ENCODE results near the gene FREM2. TPM values are rescaled to one million over a fixed set of nuclear protein-coding genes. Genes with fewer than 3 reads are reported as not detected.

Gene FREM2
- polyA plus RNA-seq, 1 of the 3 experiments (the other 2 are of a cell fraction), result not detected

DNA sequence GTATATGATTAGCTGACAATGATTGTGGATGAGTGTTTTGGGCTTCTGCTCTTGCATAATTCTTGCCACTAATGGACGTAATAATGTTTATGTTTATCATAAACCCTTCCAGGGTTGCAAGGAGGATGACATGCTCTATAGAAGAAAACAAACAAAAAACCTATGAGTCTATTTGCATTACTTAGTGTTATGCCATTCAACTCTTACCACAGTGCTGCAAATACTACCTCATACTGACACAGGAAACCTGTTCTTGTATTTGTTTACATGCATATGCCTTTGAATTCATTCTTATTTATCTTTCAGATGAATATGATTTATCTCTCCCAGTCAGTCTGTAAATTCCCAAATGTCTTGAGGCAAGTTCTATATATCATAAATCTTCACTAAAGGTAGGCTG, 39.6 kb upstream of the FREM2 start:
- no peaks in the 10 kb centered on the region for H4K20me1 ChIP-seq (ENCODE audit: insufficient read depth)
- TF ChIP-seq, protein P1, sequence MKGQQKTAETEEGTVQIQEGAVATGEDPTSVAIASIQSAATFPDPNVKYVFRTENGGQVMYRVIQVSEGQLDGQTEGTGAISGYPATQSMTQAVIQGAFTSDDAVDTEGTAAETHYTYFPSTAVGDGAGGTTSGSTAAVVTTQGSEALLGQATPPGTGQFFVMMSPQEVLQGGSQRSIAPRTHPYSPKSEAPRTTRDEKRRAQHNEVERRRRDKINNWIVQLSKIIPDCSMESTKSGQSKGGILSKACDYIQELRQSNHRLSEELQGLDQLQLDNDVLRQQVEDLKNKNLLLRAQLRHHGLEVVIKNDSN (IDR thresholded peaks at IDR 0.05; ENCODE audit: borderline replicate concordance, low read depth), result no peak
- TF ChIP-seq FOXM1 (IDR thresholded peaks at IDR 0.05; ENCODE audit: low read depth), result no peak
- no peak for TF ChIP-seq YY1 (IDR thresholded peaks at IDR 0.05; ENCODE audit: low read depth)
- TF ChIP-seq CHD2 (IDR thresholded peaks at IDR 0.05; ENCODE audit: low read length, partially characterized antibody), result no peak
- no peak for TF ChIP-seq MEF2A (IDR thresholded peaks at IDR 0.05; ENCODE audit: borderline replicate concordance, low read depth)
- TF ChIP-seq RAD21 (IDR thresholded peaks at IDR 0.05; ENCODE audit: low read length), result no peak
- no peak for TF ChIP-seq NFIC (IDR thresholded peaks at IDR 0.05; ENCODE audit: borderline replicate concordance)
- no peak for TF ChIP-seq JUND (IDR thresholded peaks at IDR 0.05)
- no peak for TF ChIP-seq ELF1 (IDR thresholded peaks at IDR 0.05)
- TF ChIP-seq TAF1 (IDR thresholded peaks at IDR 0.05; ENCODE audit: borderline replicate concordance, low read depth, low read length), result no peak
- ChIA-PET CTCF (no interaction called here), POLR2A (no interaction called here)
- H3K9me3 ChIP-seq, result no peaks in the 10 kb centered on the region
- no peaks in the 10 kb centered on the region for H3F3A ChIP-seq (replicated peaks; ENCODE audit: insufficient read depth)
- H3K4me2 ChIP-seq, result no peak overlapping the region
- H3K9ac ChIP-seq, result no peak overlapping the region
- H3K79me2 ChIP-seq (ENCODE audit: insufficient read depth), result no peaks in the 10 kb centered on the region
- H3K9me2 ChIP-seq, result no peaks in the 10 kb centered on the region
- no peaks in the 10 kb centered on the region for H3K27me3 ChIP-seq (ENCODE audit: insufficient read depth)
- no peaks in the 10 kb centered on the region for H3K36me3 ChIP-seq (replicated peaks in 1 of 2; ENCODE audit: control insufficient read depth in 1 of 2, insufficient read depth in 2 of 2, low read length in 1 of 2)
- H3K4me3 ChIP-seq (ENCODE audit: low read depth in 2 of 2, low read length in 1 of 2), result no peak overlapping the region
- DNase-seq, result no peak
- H2AFZ ChIP-seq (ENCODE audit: low read depth), result no peak overlapping the region
- no peak overlapping the region for H3K27ac ChIP-seq (ENCODE audit: low read depth in 2 of 2, low read length in 1 of 2)
- 24% methylated on average over 1 of the region's 1 CpG for WGBS (ENCODE audit: low lambda C conversion rate)
- no peaks in the 10 kb centered on the region; a peak in 1 of 4 replicates for H3K4me1 ChIP-seq (ENCODE audit: control insufficient read depth in 1 of 2, insufficient read depth in 2 of 2, low read depth in 1 of 2, low read length in 1 of 2)

DNA sequence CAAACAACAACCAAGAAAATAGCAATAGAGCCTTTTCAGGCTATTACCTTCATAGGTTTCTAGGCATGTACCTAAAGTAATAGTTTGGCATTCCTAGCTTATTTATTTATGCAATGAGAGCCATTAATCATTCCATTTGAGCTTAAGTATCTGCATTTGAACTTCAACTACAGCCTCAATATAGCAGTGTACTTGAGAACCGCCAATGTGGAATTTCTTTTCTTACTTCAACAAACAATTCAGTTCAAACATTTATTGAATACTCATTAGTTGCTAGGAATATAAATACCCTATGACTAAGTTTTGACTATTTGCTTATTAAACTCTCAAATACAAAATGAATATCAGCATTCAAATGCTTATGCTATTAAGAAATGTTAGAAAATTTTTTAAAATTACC, 38.0 kb upstream of the FREM2 start:
- ChIA-PET POLR2A (no interaction called here), CTCF (no interaction called here)
- no peaks in the 10 kb centered on the region for H3K36me3 ChIP-seq (replicated peaks in 1 of 2; ENCODE audit: control insufficient read depth in 1 of 2, insufficient read depth in 2 of 2, low read length in 1 of 2)
- H3K9me2 ChIP-seq, result no peaks in the 10 kb centered on the region
- 65% methylated on average over 1 of the region's 1 CpG for WGBS (ENCODE audit: low lambda C conversion rate)
- TF ChIP-seq, protein P2, sequence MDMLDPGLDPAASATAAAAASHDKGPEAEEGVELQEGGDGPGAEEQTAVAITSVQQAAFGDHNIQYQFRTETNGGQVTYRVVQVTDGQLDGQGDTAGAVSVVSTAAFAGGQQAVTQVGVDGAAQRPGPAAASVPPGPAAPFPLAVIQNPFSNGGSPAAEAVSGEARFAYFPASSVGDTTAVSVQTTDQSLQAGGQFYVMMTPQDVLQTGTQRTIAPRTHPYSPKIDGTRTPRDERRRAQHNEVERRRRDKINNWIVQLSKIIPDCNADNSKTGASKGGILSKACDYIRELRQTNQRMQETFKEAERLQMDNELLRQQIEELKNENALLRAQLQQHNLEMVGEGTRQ (IDR thresholded peaks at IDR 0.05; ENCODE audit: borderline replicate concordance, low read depth, low read length), result no peak
- TF ChIP-seq, protein P3, sequence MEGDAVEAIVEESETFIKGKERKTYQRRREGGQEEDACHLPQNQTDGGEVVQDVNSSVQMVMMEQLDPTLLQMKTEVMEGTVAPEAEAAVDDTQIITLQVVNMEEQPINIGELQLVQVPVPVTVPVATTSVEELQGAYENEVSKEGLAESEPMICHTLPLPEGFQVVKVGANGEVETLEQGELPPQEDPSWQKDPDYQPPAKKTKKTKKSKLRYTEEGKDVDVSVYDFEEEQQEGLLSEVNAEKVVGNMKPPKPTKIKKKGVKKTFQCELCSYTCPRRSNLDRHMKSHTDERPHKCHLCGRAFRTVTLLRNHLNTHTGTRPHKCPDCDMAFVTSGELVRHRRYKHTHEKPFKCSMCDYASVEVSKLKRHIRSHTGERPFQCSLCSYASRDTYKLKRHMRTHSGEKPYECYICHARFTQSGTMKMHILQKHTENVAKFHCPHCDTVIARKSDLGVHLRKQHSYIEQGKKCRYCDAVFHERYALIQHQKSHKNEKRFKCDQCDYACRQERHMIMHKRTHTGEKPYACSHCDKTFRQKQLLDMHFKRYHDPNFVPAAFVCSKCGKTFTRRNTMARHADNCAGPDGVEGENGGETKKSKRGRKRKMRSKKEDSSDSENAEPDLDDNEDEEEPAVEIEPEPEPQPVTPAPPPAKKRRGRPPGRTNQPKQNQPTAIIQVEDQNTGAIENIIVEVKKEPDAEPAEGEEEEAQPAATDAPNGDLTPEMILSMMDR (IDR thresholded peaks at IDR 0.05), result no peak
- TF ChIP-seq EZH2phosphoT487 (IDR thresholded peaks at IDR 0.05; ENCODE audit: borderline replicate concordance, low read depth), result no peak
- no peak for TF ChIP-seq FOSL2 (IDR thresholded peaks at IDR 0.05; ENCODE audit: borderline replicate concordance, low read depth)
- TF ChIP-seq, protein P4, sequence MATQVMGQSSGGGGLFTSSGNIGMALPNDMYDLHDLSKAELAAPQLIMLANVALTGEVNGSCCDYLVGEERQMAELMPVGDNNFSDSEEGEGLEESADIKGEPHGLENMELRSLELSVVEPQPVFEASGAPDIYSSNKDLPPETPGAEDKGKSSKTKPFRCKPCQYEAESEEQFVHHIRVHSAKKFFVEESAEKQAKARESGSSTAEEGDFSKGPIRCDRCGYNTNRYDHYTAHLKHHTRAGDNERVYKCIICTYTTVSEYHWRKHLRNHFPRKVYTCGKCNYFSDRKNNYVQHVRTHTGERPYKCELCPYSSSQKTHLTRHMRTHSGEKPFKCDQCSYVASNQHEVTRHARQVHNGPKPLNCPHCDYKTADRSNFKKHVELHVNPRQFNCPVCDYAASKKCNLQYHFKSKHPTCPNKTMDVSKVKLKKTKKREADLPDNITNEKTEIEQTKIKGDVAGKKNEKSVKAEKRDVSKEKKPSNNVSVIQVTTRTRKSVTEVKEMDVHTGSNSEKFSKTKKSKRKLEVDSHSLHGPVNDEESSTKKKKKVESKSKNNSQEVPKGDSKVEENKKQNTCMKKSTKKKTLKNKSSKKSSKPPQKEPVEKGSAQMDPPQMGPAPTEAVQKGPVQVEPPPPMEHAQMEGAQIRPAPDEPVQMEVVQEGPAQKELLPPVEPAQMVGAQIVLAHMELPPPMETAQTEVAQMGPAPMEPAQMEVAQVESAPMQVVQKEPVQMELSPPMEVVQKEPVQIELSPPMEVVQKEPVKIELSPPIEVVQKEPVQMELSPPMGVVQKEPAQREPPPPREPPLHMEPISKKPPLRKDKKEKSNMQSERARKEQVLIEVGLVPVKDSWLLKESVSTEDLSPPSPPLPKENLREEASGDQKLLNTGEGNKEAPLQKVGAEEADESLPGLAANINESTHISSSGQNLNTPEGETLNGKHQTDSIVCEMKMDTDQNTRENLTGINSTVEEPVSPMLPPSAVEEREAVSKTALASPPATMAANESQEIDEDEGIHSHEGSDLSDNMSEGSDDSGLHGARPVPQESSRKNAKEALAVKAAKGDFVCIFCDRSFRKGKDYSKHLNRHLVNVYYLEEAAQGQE (IDR thresholded peaks at IDR 0.05; ENCODE audit: low read depth, low read length), result no peak
- no peak for TF ChIP-seq RXRA (IDR thresholded peaks at IDR 0.05; ENCODE audit: borderline replicate concordance, low read depth)
- no peaks in the 10 kb centered on the region; a peak in 1 of 4 replicates for H3K4me1 ChIP-seq (ENCODE audit: control insufficient read depth in 1 of 2, insufficient read depth in 2 of 2, low read depth in 1 of 2, low read length in 1 of 2)
- H3K79me2 ChIP-seq (ENCODE audit: insufficient read depth), result no peaks in the 10 kb centered on the region
- H3K4me2 ChIP-seq, result no peak overlapping the region
- no peaks in the 10 kb centered on the region for H3K27me3 ChIP-seq (ENCODE audit: insufficient read depth)
- H3F3A ChIP-seq (replicated peaks; ENCODE audit: insufficient read depth), result no peaks in the 10 kb centered on the region
- no peak overlapping the region for H3K9ac ChIP-seq
- no peak overlapping the region for H3K4me3 ChIP-seq (ENCODE audit: low read depth in 2 of 2, low read length in 1 of 2)
- no peak overlapping the region for H3K27ac ChIP-seq (ENCODE audit: low read depth in 2 of 2, low read length in 1 of 2)
- no peaks in the 10 kb centered on the region for H3K9me3 ChIP-seq
- no peak for DNase-seq
- no peak overlapping the region for H2AFZ ChIP-seq (ENCODE audit: low read depth)
- H4K20me1 ChIP-seq (ENCODE audit: insufficient read depth), result no peaks in the 10 kb centered on the region
